ENCODE results near the gene FBN3.
"Not testable (repeated sequence)": the region's sequence is repeated elsewhere in the genome, so short reads cannot be mapped to it uniquely, and the experiment has no call there.

FBN3 gene

DNA sequence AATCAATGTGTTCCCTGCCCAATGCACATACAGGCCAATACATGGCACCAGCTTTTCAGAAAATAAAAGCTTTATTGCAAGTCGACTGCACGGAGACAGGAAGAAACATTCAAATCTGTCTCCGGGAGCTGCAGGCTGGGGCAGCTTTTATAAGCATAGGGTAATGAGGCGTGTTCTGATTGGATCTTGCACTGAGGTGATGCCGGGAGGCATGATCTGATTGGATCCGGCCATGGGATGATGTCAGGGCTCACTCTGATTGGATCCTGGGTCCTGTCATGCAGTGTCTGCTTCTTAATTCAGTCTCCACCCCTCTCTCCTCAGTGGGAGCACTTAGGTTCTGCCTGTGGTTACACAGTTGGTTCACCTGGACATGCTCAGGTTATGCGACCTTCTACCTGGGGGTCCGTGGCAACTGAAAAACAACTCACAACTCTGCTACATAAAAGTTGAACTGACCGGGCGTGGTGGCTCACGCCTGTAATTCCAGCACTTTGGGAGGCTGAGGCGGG is 11.8 kb upstream of the FBN3 start:
- Histone ChIP-seq H3K4me3 (ENCODE audit: low read length) (no peak overlapping the region), H3K36me3 (ENCODE audit: insufficient read depth, low read length) (no peaks in the 10 kb centered on the region), H3K9ac (ENCODE audit: low read depth, low read length) (no peak overlapping the region), H3K9me3 (replicated peaks; ENCODE audit: low read length) (no peaks in the 10 kb centered on the region), H3K4me1 (ENCODE audit: control insufficient read depth, insufficient read depth, low read length) (no peaks in the 10 kb centered on the region), H3K27me3 (ENCODE audit: control insufficient read depth, insufficient read depth, low read length) (peaks cover 3% of the 10 kb centered on the region), H3K4me2 (ENCODE audit: low read length) (no peak overlapping the region)

DNA sequence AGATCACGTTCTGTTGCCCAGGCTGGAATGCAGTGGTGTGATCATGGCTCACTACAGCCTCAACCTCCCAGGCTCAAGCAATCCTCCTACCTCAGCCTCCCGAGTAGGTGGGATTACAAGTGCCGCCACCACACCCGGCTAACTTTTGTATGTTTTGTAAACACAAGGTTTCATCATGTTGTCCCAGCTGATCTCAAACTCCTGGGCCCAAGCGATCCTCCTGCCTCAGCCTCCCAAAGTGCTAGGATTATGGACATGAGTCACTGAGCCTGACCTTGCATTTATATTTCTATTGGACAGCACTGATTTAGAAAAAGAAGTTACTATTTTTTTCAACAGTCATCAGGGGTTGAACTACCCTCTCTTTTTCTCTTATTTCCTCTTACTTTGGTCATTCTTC is 9.9 kb upstream of the FBN3 start:
- H3K4me3 ChIP-seq (ENCODE audit: low read length); H3K9me3 ChIP-seq (replicated peaks; ENCODE audit: low read length); H3K36me3 ChIP-seq (ENCODE audit: insufficient read depth, low read length); H3K9ac ChIP-seq (ENCODE audit: low read depth, low read length); H3K27me3 ChIP-seq (ENCODE audit: control insufficient read depth, insufficient read depth, low read length); H3K4me2 ChIP-seq (ENCODE audit: low read length); H3K4me1 ChIP-seq (ENCODE audit: control insufficient read depth, insufficient read depth, low read length): not testable (repeated sequence)

DNA sequence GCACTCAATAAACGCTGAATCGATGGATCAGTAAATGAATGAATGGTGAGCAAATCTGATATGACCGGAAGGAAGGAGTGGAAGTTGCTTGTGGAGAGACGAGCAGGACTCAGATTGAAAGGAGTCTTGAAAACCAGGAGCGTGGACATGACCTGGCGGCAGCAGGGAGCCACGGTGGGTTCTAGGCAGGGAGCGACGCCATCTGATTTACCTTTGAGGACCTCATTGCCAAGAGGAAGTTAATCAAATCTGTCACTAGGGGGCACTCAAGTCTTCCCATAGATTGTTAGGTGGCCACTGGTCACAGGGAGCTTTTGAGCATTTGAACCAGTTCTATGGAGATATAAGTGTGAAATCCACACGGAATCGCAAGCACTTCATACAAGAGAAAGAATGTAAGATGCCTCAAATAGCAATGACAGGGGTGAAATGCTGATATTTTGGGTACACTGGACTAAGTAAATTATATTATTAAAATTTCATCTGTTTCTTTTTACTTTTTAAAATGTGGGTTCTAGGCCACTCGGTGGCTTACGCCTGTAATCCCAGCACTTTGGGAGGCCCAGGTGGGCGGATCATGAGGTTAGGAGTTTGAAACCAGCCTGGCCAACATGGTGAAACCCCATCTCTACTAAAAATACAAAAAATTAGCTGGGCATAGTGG is 9.2 kb upstream of the FBN3 start:
- peaks cover 6% of the 10 kb centered on the region for H3K4me1 ChIP-seq (ENCODE audit: control insufficient read depth, insufficient read depth, low read length)
- no peak overlapping the region for H3K9ac ChIP-seq (ENCODE audit: low read depth, low read length)
- no peak overlapping the region for H3K4me2 ChIP-seq (ENCODE audit: low read length)
- peaks cover 7% of the 10 kb centered on the region for H3K27me3 ChIP-seq (ENCODE audit: control insufficient read depth, insufficient read depth, low read length)
- no peaks in the 10 kb centered on the region for H3K36me3 ChIP-seq (ENCODE audit: insufficient read depth, low read length)
- H3K4me3 ChIP-seq (ENCODE audit: low read length): no peak overlapping the region
- no peaks in the 10 kb centered on the region for H3K9me3 ChIP-seq (replicated peaks; ENCODE audit: low read length)

- no peak overlapping the region for H3K4me3 ChIP-seq (ENCODE audit: low read length)
- H3K36me3 ChIP-seq (ENCODE audit: insufficient read depth, low read length): no peaks in the 10 kb centered on the region
- H3K9me3 ChIP-seq (replicated peaks; ENCODE audit: low read length): no peaks in the 10 kb centered on the region
- H3K9ac ChIP-seq (ENCODE audit: low read depth, low read length): no peak overlapping the region
- no peak overlapping the region for H3K4me2 ChIP-seq (ENCODE audit: low read length)
- peaks cover 15% of the 10 kb centered on the region for H3K27me3 ChIP-seq (ENCODE audit: control insufficient read depth, insufficient read depth, low read length)
- peaks cover 6% of the 10 kb centered on the region for H3K4me1 ChIP-seq (ENCODE audit: control insufficient read depth, insufficient read depth, low read length)
Observed at GRCh38 chr19:8155318-8155717, 5.9 kb upstream of the FBN3 start.

- not testable (repeated sequence) for H3K4me2 ChIP-seq (ENCODE audit: low read length); H3K4me1 ChIP-seq (ENCODE audit: control insufficient read depth, insufficient read depth, low read length); H3K9ac ChIP-seq (ENCODE audit: low read depth, low read length); H3K4me3 ChIP-seq (ENCODE audit: low read length); H3K36me3 ChIP-seq (ENCODE audit: insufficient read depth, low read length); H3K9me3 ChIP-seq (replicated peaks; ENCODE audit: low read length)
- peaks cover 23% of the 10 kb centered on the region for H3K27me3 ChIP-seq (ENCODE audit: control insufficient read depth, insufficient read depth, low read length)
Observed at GRCh38 chr19:8154014-8154413, 4.6 kb upstream of the FBN3 start.

DNA sequence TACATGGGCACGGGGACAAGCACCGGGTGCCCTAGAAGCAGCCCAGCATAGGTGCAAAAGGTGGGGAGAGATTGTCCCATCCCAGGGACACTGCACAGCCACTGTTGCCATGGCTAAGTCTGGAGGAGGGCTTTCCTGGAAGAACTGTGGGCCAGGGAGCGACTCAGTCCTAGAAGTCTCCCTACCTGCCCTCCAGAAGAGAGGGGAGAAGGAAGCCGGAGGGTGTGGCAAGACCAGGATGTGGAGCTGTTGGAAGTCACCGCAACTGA is 2.3 kb upstream of the FBN3 start:
- no peak overlapping the region for H3K4me2 ChIP-seq (ENCODE audit: low read length)
- H3K27me3 ChIP-seq (ENCODE audit: control insufficient read depth, insufficient read depth, low read length): peaks cover 42% of the 10 kb centered on the region
- H3K4me1 ChIP-seq (ENCODE audit: control insufficient read depth, insufficient read depth, low read length): peaks cover 6% of the 10 kb centered on the region
- H3K9ac ChIP-seq (ENCODE audit: low read depth, low read length): no peak overlapping the region
- no peaks in the 10 kb centered on the region for H3K9me3 ChIP-seq (replicated peaks; ENCODE audit: low read length)
- H3K36me3 ChIP-seq (ENCODE audit: insufficient read depth, low read length): no peaks in the 10 kb centered on the region
- H3K4me3 ChIP-seq (ENCODE audit: low read length): no peak overlapping the region

GRCh38 chr19:8150998-8151766 is 1.8 kb upstream of the FBN3 start:
- H3K27me3 ChIP-seq (ENCODE audit: control insufficient read depth, insufficient read depth, low read length): peaks cover 44% of the 10 kb centered on the region

DNA sequence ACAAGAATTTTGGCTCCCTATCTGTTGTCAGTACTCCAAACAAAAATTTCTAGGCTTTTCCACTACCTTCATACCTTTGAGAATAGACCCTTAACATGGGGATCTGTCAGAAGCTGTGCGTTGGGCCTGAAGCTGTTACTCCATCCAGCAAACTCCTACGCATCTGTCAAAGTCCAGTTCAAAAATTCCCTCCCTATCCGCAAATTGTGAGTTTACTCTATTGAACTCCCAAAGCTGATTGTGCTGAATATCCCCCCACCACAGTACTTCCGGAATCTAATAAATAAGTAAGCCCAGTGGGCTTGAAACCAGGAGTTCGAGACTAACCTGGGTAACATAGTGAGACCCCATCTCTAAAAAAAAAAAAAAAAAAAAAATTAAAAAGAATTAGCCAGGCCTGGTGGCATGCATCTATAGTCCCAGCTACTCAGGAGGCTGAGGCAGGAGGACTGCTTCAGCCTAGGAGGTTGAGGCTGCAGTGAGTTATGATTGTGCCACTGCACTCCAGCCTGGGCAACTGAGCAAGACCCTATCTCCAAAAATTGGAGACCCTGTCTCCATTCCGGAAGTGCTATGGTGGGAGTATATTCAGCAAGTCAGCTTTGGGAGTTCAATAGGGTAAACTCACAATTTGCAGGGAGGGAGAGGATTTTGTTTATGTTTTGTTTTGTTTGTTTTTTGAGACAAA is 930 bp upstream of the FBN3 start:
- Histone ChIP-seq H3K9me3 (replicated peaks; ENCODE audit: low read length) (no peaks in the 10 kb centered on the region), H3K36me3 (ENCODE audit: insufficient read depth, low read length) (no peaks in the 10 kb centered on the region), H3K4me1 (ENCODE audit: control insufficient read depth, insufficient read depth, low read length) (peaks cover 6% of the 10 kb centered on the region), H3K27me3 (ENCODE audit: control insufficient read depth, insufficient read depth, low read length) (peaks cover 50% of the 10 kb centered on the region), H3K9ac (ENCODE audit: low read depth, low read length) (no peak overlapping the region), H3K4me3 (ENCODE audit: low read length) (no peak overlapping the region), H3K4me2 (ENCODE audit: low read length) (no peak overlapping the region)

More at GRCh38 chr19:8150998-8151766, 1.8 kb upstream of the FBN3 start:
- no peak overlapping the region for H3K4me3 ChIP-seq (ENCODE audit: low read length)
- no peaks in the 10 kb centered on the region for H3K36me3 ChIP-seq (ENCODE audit: insufficient read depth, low read length)
- H3K4me2 ChIP-seq (ENCODE audit: low read length): no peak overlapping the region
- peaks cover 6% of the 10 kb centered on the region for H3K4me1 ChIP-seq (ENCODE audit: control insufficient read depth, insufficient read depth, low read length)
- H3K9ac ChIP-seq (ENCODE audit: low read depth, low read length): no peak overlapping the region
- no peaks in the 10 kb centered on the region for H3K9me3 ChIP-seq (replicated peaks; ENCODE audit: low read length)

GRCh38 chr19:8148410-8149260 is 757 bp downstream of the FBN3 start:
- no peak overlapping the region for H3K4me2 ChIP-seq (ENCODE audit: low read length)
- H3K4me3 ChIP-seq (ENCODE audit: low read length): no peak overlapping the region
- no peak overlapping the region for H3K9ac ChIP-seq (ENCODE audit: low read depth, low read length)

DNA sequence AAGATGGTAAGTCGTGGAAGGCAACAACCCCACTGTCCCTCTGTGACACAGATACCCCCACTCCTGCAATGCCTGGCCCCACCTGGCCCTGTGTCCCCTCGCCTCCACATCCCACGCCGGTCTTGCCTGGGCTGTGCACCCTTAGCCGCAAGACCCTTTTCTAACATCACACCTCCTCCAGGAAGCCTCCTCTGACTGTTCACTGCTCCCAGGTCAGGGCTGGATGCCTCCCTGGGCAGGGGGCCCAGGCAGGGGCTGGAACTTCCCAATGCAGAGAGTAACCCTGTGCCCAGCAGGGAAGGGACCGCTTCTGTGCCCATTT is 1.3 kb downstream of the FBN3 start:
- no peak overlapping the region for H3K9ac ChIP-seq (ENCODE audit: low read depth, low read length)
- peaks cover 50% of the 10 kb centered on the region for H3K27me3 ChIP-seq (ENCODE audit: control insufficient read depth, insufficient read depth, low read length)
- no peak overlapping the region for H3K4me2 ChIP-seq (ENCODE audit: low read length)

More at GRCh38 chr19:8148410-8149260, 757 bp downstream of the FBN3 start:
- H3K4me1 ChIP-seq (ENCODE audit: control insufficient read depth, insufficient read depth, low read length): no peaks in the 10 kb centered on the region
- no peaks in the 10 kb centered on the region for H3K9me3 ChIP-seq (replicated peaks; ENCODE audit: low read length)
- no peaks in the 10 kb centered on the region for H3K36me3 ChIP-seq (ENCODE audit: insufficient read depth, low read length)
- peaks cover 50% of the 10 kb centered on the region for H3K27me3 ChIP-seq (ENCODE audit: control insufficient read depth, insufficient read depth, low read length)

GRCh38 chr19:8147582-8147978 is 1.8 kb downstream of the FBN3 start:
- Histone ChIP-seq H3K27me3 (ENCODE audit: control insufficient read depth, insufficient read depth, low read length) (peaks cover 52% of the 10 kb centered on the region), H3K4me1 (ENCODE audit: control insufficient read depth, insufficient read depth, low read length) (no peaks in the 10 kb centered on the region), H3K9ac (ENCODE audit: low read depth, low read length) (no peak overlapping the region), H3K4me2 (ENCODE audit: low read length) (no peak overlapping the region), H3K36me3 (ENCODE audit: insufficient read depth, low read length) (no peaks in the 10 kb centered on the region), H3K4me3 (ENCODE audit: low read length) (no peak overlapping the region), H3K9me3 (replicated peaks; ENCODE audit: low read length) (no peaks in the 10 kb centered on the region)

More for the DNA sequence above, 1.3 kb downstream of the FBN3 start:
- Histone ChIP-seq H3K36me3 (ENCODE audit: insufficient read depth, low read length) (no peaks in the 10 kb centered on the region), H3K9me3 (replicated peaks; ENCODE audit: low read length) (no peaks in the 10 kb centered on the region), H3K4me1 (ENCODE audit: control insufficient read depth, insufficient read depth, low read length) (no peaks in the 10 kb centered on the region), H3K4me3 (ENCODE audit: low read length) (no peak overlapping the region)

Measured in skeletal muscle satellite cell (primary cell).